Measurements from ENCODE around the gene DDX46.

DNA sequence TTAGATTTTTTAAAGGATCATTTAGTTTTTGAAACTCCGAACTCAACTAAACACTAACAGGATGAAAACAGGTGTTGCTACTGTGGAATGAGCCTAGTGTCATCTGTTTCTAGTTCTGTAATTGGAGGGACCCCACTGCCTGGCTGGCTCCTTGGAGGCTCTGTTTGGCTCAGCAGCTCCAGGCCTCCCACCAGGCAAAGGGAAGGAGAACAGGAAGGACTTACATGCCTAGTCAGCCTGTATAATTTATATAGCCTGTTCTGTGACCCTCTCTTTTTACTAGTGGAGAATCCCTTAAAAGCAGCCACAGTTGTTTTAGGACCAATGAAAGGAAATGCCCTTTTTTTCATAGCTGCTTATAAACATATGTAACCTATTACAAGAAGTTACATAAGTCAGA is 66.1 kb downstream of the DDX46 start:
- TF ChIP-seq POLR2A (IDR thresholded peaks at IDR 0.05; ENCODE audit: low read length) (no peak), GATA1 (IDR thresholded peaks at IDR 0.05; ENCODE audit: low read depth, low read length) (no peak)

Measured in erythroblast (primary cell).